Transverse colon (tissue), 4 donors: ENCODE data around the gene SMARCD3.

Source experiments
- EP300 ChIP-seq: sonication (generic); formaldehyde crosslinking; IDR thresholded peaks from one replicate; pipeline ENCODE4 v1.6.1; 2017; ENCODE audit warnings: antibody characterized with exemption, low read depth
- POLR2A ChIP-seq: fragments of 450-650 bp; IDR thresholded peaks from one replicate; pipeline ENCODE4 v1.6.1; 2016; ENCODE audit warnings: antibody characterized with exemption, mild to moderate bottlenecking, moderate library complexity
- POLR2AphosphoS5 ChIP-seq, 3 donors: sonication (generic); formaldehyde crosslinking; IDR thresholded peaks; one replicate each; pipeline ENCODE4 v1.6.1; 2016; ENCODE audit warnings: antibody characterized with exemption in 3 of 3
- TF ChIP-seq, protein P1 (sequence below), 5 experiments: fragments of 200-600 bp in 3 of 5; fragments of 450-650 bp in 2 of 5; sonication (generic) in 3 of 5; IDR thresholded peaks; 1 replicate in 2 of 5; 2 replicates in 3 of 5; pipeline ENCODE4 v1.5.1; 2016 to 2017; ENCODE audit warnings: antibody characterized with exemption in 5 of 5, inconsistent platforms in 3 of 5, mild to moderate bottlenecking in 2 of 5, moderate library complexity in 1 of 5

DNA sequence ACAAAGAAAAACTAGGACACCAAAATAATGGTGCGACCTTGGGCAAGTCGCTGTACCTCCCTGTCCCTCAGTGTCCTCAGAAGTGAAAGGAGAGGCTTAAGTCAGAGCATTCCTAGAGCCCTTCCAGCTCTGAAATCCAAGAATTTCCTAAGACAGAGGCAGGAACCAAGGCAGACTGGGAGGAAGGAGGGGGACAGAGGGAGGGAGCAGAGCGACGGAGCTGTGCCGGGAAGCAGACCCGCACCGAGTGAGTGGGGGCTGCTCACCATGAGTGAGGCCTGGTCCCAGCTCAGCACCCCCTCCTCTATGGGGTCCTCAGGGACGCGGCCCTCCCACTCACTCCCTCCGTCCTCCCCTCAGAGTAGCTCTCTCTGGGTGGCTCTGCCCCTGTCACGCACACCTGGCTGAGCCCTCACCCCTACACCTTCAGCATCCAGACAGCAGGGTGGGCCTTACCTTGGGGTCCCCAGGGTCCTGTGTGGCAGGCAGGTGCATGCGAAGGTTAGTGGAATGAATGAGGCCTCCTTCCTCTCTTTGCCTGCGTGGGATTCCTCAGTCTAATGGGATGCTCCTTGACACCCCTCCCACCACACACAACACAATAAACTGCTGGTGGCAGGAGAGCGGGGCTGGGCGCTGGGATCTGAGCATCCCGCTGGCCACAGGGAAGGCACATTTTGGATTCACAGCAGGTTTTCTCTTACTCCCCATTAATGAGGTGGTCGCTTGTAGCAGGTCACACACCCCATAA, 4.6 kb upstream of the SMARCD3 start:
- TF ChIP-seq POLR2A (no peak), POLR2AphosphoS5 (IDR thresholded peaks at IDR 0.05) (no peak), EP300 (no peak)
- TF ChIP-seq, protein P1, sequence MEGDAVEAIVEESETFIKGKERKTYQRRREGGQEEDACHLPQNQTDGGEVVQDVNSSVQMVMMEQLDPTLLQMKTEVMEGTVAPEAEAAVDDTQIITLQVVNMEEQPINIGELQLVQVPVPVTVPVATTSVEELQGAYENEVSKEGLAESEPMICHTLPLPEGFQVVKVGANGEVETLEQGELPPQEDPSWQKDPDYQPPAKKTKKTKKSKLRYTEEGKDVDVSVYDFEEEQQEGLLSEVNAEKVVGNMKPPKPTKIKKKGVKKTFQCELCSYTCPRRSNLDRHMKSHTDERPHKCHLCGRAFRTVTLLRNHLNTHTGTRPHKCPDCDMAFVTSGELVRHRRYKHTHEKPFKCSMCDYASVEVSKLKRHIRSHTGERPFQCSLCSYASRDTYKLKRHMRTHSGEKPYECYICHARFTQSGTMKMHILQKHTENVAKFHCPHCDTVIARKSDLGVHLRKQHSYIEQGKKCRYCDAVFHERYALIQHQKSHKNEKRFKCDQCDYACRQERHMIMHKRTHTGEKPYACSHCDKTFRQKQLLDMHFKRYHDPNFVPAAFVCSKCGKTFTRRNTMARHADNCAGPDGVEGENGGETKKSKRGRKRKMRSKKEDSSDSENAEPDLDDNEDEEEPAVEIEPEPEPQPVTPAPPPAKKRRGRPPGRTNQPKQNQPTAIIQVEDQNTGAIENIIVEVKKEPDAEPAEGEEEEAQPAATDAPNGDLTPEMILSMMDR (IDR thresholded peaks at IDR 0.05) = no peak
